Measurements from ENCODE around the gene TEX48. TPM values are rescaled to one million over a fixed set of nuclear protein-coding genes. Genes with fewer than 3 reads are reported as not detected.

TEX48 gene
- total RNA-seq, 4 donors from 2014 or later, result not detected

GRCh38 chr9:114689813-114690212, 7.8 kb upstream of the TEX48 start:
- H3K36me3 ChIP-seq, result no peaks in the 10 kb centered on the region
- no peaks in the 10 kb centered on the region for H3K9me3 ChIP-seq
- no peaks in the 10 kb centered on the region for H3K4me1 ChIP-seq
- no peak for DNase-seq (ENCODE audit: low spot score in 2 of 2)
- WGBS, 2 donors, result 90 to 93% methylated on average over 7 of the region's 7 CpGs
- no peak overlapping the region for H3K4me3 ChIP-seq
- TF ChIP-seq CTCF (IDR thresholded peaks at IDR 0.05), result no peak
- TF ChIP-seq EP300 (IDR thresholded peaks at IDR 0.05), result no peak
- no peak for TF ChIP-seq POLR2A (IDR thresholded peaks at IDR 0.05)
- H3K27me3 ChIP-seq, result no peaks in the 10 kb centered on the region
- no peak overlapping the region for H3K27ac ChIP-seq

- H3K4me3 ChIP-seq, result no peak overlapping the region
- H3K27ac ChIP-seq, result no peak overlapping the region
- 85% methylated on average over 3 of the region's 3 CpGs for WGBS, 2 donors
- no peak for TF ChIP-seq EP300 (IDR thresholded peaks at IDR 0.05)
- no peak for TF ChIP-seq CTCF (IDR thresholded peaks at IDR 0.05)
- no peak for TF ChIP-seq POLR2A (IDR thresholded peaks at IDR 0.05)
- no peaks in the 10 kb centered on the region for H3K36me3 ChIP-seq
- no peak for DNase-seq (ENCODE audit: low spot score in 2 of 2)
- no peaks in the 10 kb centered on the region for H3K4me1 ChIP-seq
- H3K27me3 ChIP-seq, result no peaks in the 10 kb centered on the region
- H3K9me3 ChIP-seq, result no peaks in the 10 kb centered on the region
Measured at GRCh38 chr9:114688909-114689610, 7.1 kb upstream of the TEX48 start.

- TF ChIP-seq CTCF (IDR thresholded peaks at IDR 0.05) (no peak), POLR2A (IDR thresholded peaks at IDR 0.05) (no peak), EP300 (IDR thresholded peaks at IDR 0.05) (no peak)
- Histone ChIP-seq H3K9me3 (no peaks in the 10 kb centered on the region), H3K4me1 (no peaks in the 10 kb centered on the region), H3K4me3 (no peak overlapping the region), H3K27me3 (no peaks in the 10 kb centered on the region), H3K36me3 (no peaks in the 10 kb centered on the region), H3K27ac (no peak overlapping the region)
- WGBS, 2 donors, result 89 to 97% methylated on average over 4 of the region's 4 CpGs
- no peak for DNase-seq (ENCODE audit: low spot score in 2 of 2)
Measured at GRCh38 chr9:114688379-114688778, 6.4 kb upstream of the TEX48 start.

GRCh38 chr9:114687034-114687433, 5.0 kb upstream of the TEX48 start:
- Histone ChIP-seq H3K9me3 (no peaks in the 10 kb centered on the region), H3K4me1 (no peaks in the 10 kb centered on the region), H3K27ac (no peak overlapping the region), H3K4me3 (no peak overlapping the region), H3K27me3 (no peaks in the 10 kb centered on the region), H3K36me3 (no peaks in the 10 kb centered on the region)
- no peak for TF ChIP-seq EP300 (IDR thresholded peaks at IDR 0.05)
- TF ChIP-seq POLR2A (IDR thresholded peaks at IDR 0.05), result no peak
- TF ChIP-seq CTCF (IDR thresholded peaks at IDR 0.05), result no peak
- no peak for DNase-seq (ENCODE audit: low spot score in 2 of 2)

GRCh38 chr9:114685951-114686350, 4.0 kb upstream of the TEX48 start:
- TF ChIP-seq POLR2A (IDR thresholded peaks at IDR 0.05) (no peak), EP300 (IDR thresholded peaks at IDR 0.05) (no peak), CTCF (IDR thresholded peaks at IDR 0.05) (no peak)
- DNase-seq (ENCODE audit: low spot score in 2 of 2), result no peak
- Histone ChIP-seq H3K27me3 (no peaks in the 10 kb centered on the region), H3K4me3 (no peak overlapping the region), H3K4me1 (no peaks in the 10 kb centered on the region), H3K36me3 (no peaks in the 10 kb centered on the region), H3K27ac (no peak overlapping the region), H3K9me3 (no peaks in the 10 kb centered on the region)
- 86 to 89% methylated on average over 5 of the region's 5 CpGs for WGBS, 2 donors

Data from tibial nerve (tissue), 4 donors.